WERI-Rb-1 (cell line): ENCODE results near the gene ITSN1.
"Not testable (repeated sequence)": the region's sequence is repeated elsewhere in the genome, so short reads cannot be mapped to it uniquely, and the experiment has no call there.

Experiments used
- DNase-seq: peaks from one replicate; pipeline ENCODE4 v3.0.0-alpha.2; 2020
- H3K27ac ChIP-seq: fragments of 250-450 bp; sonication (Bioruptor Pico); 2 replicates; pipeline ENCODE4 v1.5.1; 2020; ENCODE audit warnings: mild to moderate bottlenecking, moderate library complexity
- H3K27me3 ChIP-seq: fragments of 250-450 bp; sonication (Bioruptor Pico); 2 replicates; pipeline ENCODE4 v1.5.1; 2021; ENCODE audit warnings: mild to moderate bottlenecking, low read depth, moderate library complexity; ENCODE audit not compliant: insufficient read depth, severe bottlenecking
- H3K36me3 ChIP-seq: fragments of 250-450 bp; sonication (Bioruptor Pico); 2 replicates; pipeline ENCODE4 v1.5.1; 2020; ENCODE audit warnings: mild to moderate bottlenecking, moderate library complexity
- H3K4me3 ChIP-seq: 2 replicates; pipeline ENCODE4 v1.5.1; 2011; ENCODE audit warnings: low read depth, mild to moderate bottlenecking, control low read depth, low read length
- H3K9me3 ChIP-seq: fragments of 250-450 bp; sonication (Bioruptor Pico); 2 replicates; pipeline ENCODE4 v1.5.1; 2021; ENCODE audit warnings: mild to moderate bottlenecking, moderate library complexity; ENCODE audit not compliant: severe bottlenecking
- CTCF ChIP-seq: IDR thresholded peaks from 2 replicates; pipeline ENCODE4 v1.5.1; 2011; ENCODE audit warnings: low read depth, mild to moderate bottlenecking, control low read depth, inconsistent platforms, low read length

Gene ITSN1

DNA sequence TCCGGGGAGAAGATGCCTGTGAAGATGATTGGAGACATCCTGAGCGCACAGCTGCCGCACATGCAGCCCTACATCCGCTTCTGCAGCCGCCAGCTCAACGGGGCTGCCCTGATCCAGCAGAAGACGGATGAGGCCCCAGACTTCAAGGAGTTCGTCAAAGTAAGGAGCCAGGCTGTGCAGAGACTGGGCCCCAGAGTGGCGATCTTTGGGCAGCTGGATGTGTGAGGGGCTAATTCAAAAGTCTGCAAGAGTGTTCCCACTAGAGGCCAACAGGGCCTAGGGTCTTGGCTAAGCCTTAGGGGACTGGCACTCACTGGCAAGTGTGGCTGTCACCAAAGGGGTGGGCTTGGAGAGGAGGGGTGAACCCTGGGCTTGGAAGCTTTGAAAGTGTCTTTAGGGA lies 222.9 kb downstream of the ITSN1 start:
- Histone ChIP-seq H3K27me3 (no peaks in the 10 kb centered on the region), H3K36me3 (no peaks in the 10 kb centered on the region), H3K4me3 (no peak overlapping the region), H3K27ac (no peak overlapping the region), H3K9me3 (no peaks in the 10 kb centered on the region)
- no peak for TF ChIP-seq CTCF
- no peak for DNase-seq

DNA sequence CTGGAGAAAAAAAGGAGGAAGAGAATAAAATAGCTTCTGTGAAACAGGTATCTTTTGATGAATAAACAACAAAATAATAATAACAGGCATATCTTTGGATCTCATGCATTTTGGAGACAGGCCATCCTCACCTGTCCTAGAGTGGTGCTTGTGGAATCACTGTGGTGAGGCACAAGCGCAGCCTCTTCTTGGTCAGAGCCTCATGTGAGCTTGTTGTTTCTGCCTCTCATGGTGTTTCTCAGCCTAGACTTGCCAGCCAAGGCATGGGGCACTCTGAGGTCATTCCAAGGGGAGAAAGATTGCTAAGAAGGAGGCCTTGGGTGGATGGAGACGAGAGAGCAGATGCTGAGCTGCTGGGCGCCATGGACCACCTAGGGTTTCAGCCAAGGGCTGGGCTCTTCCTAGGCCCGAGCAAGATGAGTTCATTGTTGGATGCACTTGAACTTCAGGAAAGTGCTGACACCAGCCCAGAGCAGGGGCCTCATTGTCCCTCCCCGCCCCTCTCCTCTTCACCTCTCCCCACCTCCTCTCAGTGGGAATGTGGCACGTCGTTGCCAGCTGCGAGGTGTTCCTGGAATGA lies 223.8 kb downstream of the ITSN1 start:
- H3K27ac ChIP-seq: no peak overlapping the region
- H3K36me3 ChIP-seq: no peaks in the 10 kb centered on the region
- TF ChIP-seq CTCF: no peak
- no peaks in the 10 kb centered on the region for H3K27me3 ChIP-seq
- no peak for DNase-seq
- no peak overlapping the region for H3K4me3 ChIP-seq
- no peaks in the 10 kb centered on the region for H3K9me3 ChIP-seq

GRCh38 chr21:33866826-33867225 lies 224.5 kb downstream of the ITSN1 start:
- no peaks in the 10 kb centered on the region for H3K36me3 ChIP-seq
- no peak for DNase-seq

DNA sequence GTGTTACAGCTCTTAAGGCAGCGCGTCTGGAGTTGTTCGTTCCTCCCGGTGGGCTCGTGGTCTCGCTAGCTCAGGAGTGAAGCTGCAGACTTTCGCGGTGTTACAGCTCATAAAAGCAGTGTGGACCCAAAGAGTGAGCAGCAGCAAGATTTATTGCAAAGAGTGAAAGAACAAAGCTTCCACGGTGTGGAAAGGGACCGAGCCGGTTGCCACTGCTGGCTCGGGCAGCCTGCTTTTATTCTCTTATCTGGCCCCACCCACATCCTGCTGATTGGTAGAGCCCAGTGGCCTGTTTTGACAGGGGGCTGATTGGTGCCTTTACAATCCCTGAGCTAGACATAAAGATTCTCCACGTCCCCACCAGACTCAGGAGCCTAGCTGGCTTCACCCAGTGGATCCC lies 225.6 kb downstream of the ITSN1 start:
- H3K4me3 ChIP-seq, H3K27ac ChIP-seq, H3K9me3 ChIP-seq, DNase-seq, H3K36me3 ChIP-seq, H3K27me3 ChIP-seq: not testable (repeated sequence)

More at GRCh38 chr21:33866826-33867225, 224.5 kb downstream of the ITSN1 start:
- Histone ChIP-seq H3K27ac (no peak overlapping the region), H3K4me3 (no peak overlapping the region), H3K27me3 (no peaks in the 10 kb centered on the region), H3K9me3 (no peaks in the 10 kb centered on the region)
- no peak for TF ChIP-seq CTCF

- no peak for TF ChIP-seq CTCF
- no peak overlapping the region for H3K27ac ChIP-seq
- H3K27me3 ChIP-seq: no peaks in the 10 kb centered on the region
- no peaks in the 10 kb centered on the region for H3K9me3 ChIP-seq
- H3K4me3 ChIP-seq: no peak overlapping the region
- no peak for DNase-seq
- no peaks in the 10 kb centered on the region for H3K36me3 ChIP-seq
These were observed 227.6 kb downstream of the ITSN1 start for GRCh38 chr21:33869873-33870272.

GRCh38 chr21:33870768-33871167 lies 228.5 kb downstream of the ITSN1 start:
- TF ChIP-seq CTCF: no peak
- Histone ChIP-seq H3K9me3 (no peaks in the 10 kb centered on the region), H3K36me3 (no peaks in the 10 kb centered on the region), H3K4me3 (no peak overlapping the region), H3K27me3 (no peaks in the 10 kb centered on the region), H3K27ac (no peak overlapping the region)
- DNase-seq: no peak
